ENCODE measurements around the gene SCG2. TPM values are rescaled to one million over a fixed set of nuclear protein-coding genes. Genes with fewer than 3 reads are reported as not detected.
A peak's percentile ranks its signal among the peaks of the same experiment; 100 is the strongest.

The SCG2 gene
- polyA plus RNA-seq, 1 donor = 82.8 TPM

GRCh38 chr2:223613017-223613950 is 11.1 kb upstream of the SCG2 start:
- Histone ChIP-seq H3K4me3 (ENCODE audit: low read length) (no peak overlapping the region), H3K27me3 (ENCODE audit: control insufficient read depth, insufficient read depth, low read length) (peaks cover 26% of the 10 kb centered on the region), H3K27ac (ENCODE audit: low read length) (peak overlapping the region; percentile 31), H3K9me3 (ENCODE audit: control insufficient read depth, low read depth, low read length) (no peaks in the 10 kb centered on the region), H3K36me3 (ENCODE audit: control insufficient read depth, insufficient read depth, low read length) (no peaks in the 10 kb centered on the region), H3K4me1 (ENCODE audit: control insufficient read depth, insufficient read depth, low read length) (no peaks in the 10 kb centered on the region)
- DNase-seq = peak; percentile 24 to 60
- 38% methylated on average over 2 of the region's 35 CpGs for WGBS (ENCODE audit: insufficient coverage, low lambda C conversion rate)

DNA sequence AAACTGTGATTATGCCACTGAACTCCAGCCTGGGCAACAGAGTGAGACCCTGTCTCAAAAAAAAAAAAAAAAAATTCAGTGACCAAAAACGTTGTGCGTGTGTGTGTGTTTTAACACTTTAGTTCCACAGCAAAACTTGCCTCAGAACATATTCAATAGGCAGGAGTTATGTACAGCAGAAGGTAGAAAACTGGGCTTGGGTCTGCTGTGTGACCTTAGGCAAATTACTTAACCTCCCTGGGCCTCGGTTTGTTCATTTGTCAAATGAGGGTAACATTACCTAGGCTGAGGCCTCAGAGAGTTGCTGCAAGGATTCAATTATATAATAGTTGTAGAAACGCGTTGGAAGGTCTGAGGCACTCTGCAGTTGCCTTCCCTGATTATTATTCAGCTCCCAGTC is 10.3 kb upstream of the SCG2 start:
- Histone ChIP-seq H3K4me3 (ENCODE audit: low read length) (no peak overlapping the region), H3K4me1 (ENCODE audit: control insufficient read depth, insufficient read depth, low read length) (no peaks in the 10 kb centered on the region), H3K36me3 (ENCODE audit: control insufficient read depth, insufficient read depth, low read length) (no peaks in the 10 kb centered on the region), H3K27me3 (ENCODE audit: control insufficient read depth, insufficient read depth, low read length) (peaks cover 24% of the 10 kb centered on the region), H3K27ac (ENCODE audit: low read length) (peak overlapping the region; percentile 31), H3K9me3 (ENCODE audit: control insufficient read depth, low read depth, low read length) (no peaks in the 10 kb centered on the region)
- DNase-seq = no peak
- no CpG with 5 or more reads among the region's 5 CpGs for whole genome bisulfite sequencing (ENCODE audit: insufficient coverage, low lambda C conversion rate)

- no peak for DNase-seq
- Histone ChIP-seq H3K27ac (ENCODE audit: low read length) (no peak overlapping the region), H3K36me3 (ENCODE audit: control insufficient read depth, insufficient read depth, low read length) (no peaks in the 10 kb centered on the region), H3K4me1 (ENCODE audit: control insufficient read depth, insufficient read depth, low read length) (no peaks in the 10 kb centered on the region), H3K9me3 (ENCODE audit: control insufficient read depth, low read depth, low read length) (no peaks in the 10 kb centered on the region), H3K4me3 (ENCODE audit: low read length) (no peak overlapping the region), H3K27me3 (ENCODE audit: control insufficient read depth, insufficient read depth, low read length) (peaks cover 24% of the 10 kb centered on the region)
- WGBS (ENCODE audit: insufficient coverage, low lambda C conversion rate) = no CpG with 5 or more reads among the region's 2 CpGs
These were observed 8.9 kb upstream of the SCG2 start for GRCh38 chr2:223611061-223611460.

- H3K27ac ChIP-seq (ENCODE audit: low read length) = no peak overlapping the region
- DNase-seq = no peak
- no peak overlapping the region for H3K4me3 ChIP-seq (ENCODE audit: low read length)
- H3K9me3 ChIP-seq (ENCODE audit: control insufficient read depth, low read depth, low read length) = no peaks in the 10 kb centered on the region
- peaks cover under 1% of the 10 kb centered on the region for H3K27me3 ChIP-seq (ENCODE audit: control insufficient read depth, insufficient read depth, low read length)
- H3K4me1 ChIP-seq (ENCODE audit: control insufficient read depth, insufficient read depth, low read length) = no peaks in the 10 kb centered on the region
- 81% methylated on average over 3 of the region's 5 CpGs for WGBS (ENCODE audit: insufficient coverage, low lambda C conversion rate)
- no peaks in the 10 kb centered on the region for H3K36me3 ChIP-seq (ENCODE audit: control insufficient read depth, insufficient read depth, low read length)
These were observed 5.3 kb upstream of the SCG2 start for GRCh38 chr2:223607476-223607875.

DNA sequence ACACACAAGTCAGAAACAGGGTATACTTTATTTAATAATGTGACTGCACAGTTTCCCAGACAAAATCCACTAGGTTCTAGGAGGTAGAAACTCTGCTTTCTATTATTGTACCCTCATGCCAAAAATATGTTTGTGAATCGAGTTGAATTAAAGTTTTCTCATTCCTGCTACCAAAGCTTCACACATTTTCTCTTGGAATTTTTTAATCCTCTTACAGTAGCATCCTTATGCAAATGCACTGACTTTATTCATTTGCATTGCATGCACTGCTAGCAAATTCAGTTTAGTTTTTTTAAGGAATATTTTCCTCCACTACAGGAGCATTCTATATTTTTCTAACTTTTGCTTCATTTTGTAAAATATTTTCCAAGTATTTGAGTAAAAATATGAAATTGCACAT is 4.8 kb upstream of the SCG2 start:
- no peak for DNase-seq
- 50% methylated on average over 1 of the region's 1 CpG for WGBS (ENCODE audit: insufficient coverage, low lambda C conversion rate)
- no peaks in the 10 kb centered on the region for H3K36me3 ChIP-seq (ENCODE audit: control insufficient read depth, insufficient read depth, low read length)
- no peaks in the 10 kb centered on the region for H3K9me3 ChIP-seq (ENCODE audit: control insufficient read depth, low read depth, low read length)
- H3K4me1 ChIP-seq (ENCODE audit: control insufficient read depth, insufficient read depth, low read length) = no peaks in the 10 kb centered on the region
- no peaks in the 10 kb centered on the region for H3K27me3 ChIP-seq (ENCODE audit: control insufficient read depth, insufficient read depth, low read length)
- H3K27ac ChIP-seq (ENCODE audit: low read length) = no peak overlapping the region
- no peak overlapping the region for H3K4me3 ChIP-seq (ENCODE audit: low read length)

DNA sequence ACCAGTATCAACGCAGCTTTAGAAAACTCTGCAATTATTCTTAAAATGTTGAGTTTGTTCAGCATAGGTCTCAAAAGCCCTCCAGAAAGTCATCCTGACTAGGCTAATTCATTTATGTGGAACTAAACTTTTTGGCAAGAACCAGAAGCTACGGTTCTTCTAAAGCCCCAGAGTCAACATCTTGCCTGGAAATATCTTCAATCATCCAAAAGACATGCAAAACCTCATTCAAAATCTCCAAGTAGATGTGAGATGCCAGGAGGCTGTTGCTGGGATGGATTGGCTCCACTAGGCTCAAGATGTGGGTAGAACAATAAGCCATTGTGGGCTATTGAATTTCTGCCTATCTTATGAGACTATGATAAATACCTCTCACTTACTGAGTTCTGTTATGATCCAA is 2.1 kb upstream of the SCG2 start:
- Histone ChIP-seq H3K9me3 (ENCODE audit: control insufficient read depth, low read depth, low read length) (no peaks in the 10 kb centered on the region), H3K4me1 (ENCODE audit: control insufficient read depth, insufficient read depth, low read length) (no peaks in the 10 kb centered on the region), H3K27me3 (ENCODE audit: control insufficient read depth, insufficient read depth, low read length) (no peaks in the 10 kb centered on the region), H3K36me3 (ENCODE audit: control insufficient read depth, insufficient read depth, low read length) (no peaks in the 10 kb centered on the region), H3K4me3 (ENCODE audit: low read length) (no peak overlapping the region), H3K27ac (ENCODE audit: low read length) (no peak overlapping the region)
- no CpG with 5 or more reads among the region's 2 CpGs for WGBS (ENCODE audit: insufficient coverage, low lambda C conversion rate)
- DNase-seq = no peak

DNA sequence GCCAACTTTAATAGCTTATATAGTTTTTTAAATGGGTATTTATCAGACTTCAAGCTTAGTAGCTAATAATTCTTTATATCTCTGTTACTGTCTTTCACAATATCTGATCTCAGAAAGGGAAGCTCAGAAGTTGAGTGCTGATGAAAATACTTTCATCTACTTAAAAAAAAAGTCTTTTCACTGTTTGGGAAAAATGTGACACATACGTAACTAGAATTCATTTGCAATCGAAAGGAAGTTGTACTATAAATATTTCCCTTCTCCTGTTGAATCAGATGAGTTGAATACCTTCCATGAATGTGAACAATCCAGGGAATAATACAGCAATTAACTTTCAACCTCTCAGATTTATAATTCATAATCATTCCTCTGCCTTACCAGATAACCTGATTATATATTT is 811 bp upstream of the SCG2 start:
- Histone ChIP-seq H3K4me3 (ENCODE audit: low read length) (no peak overlapping the region), H3K27ac (ENCODE audit: low read length) (no peak overlapping the region), H3K9me3 (ENCODE audit: control insufficient read depth, low read depth, low read length) (no peaks in the 10 kb centered on the region), H3K36me3 (ENCODE audit: control insufficient read depth, insufficient read depth, low read length) (no peaks in the 10 kb centered on the region), H3K27me3 (ENCODE audit: control insufficient read depth, insufficient read depth, low read length) (no peaks in the 10 kb centered on the region), H3K4me1 (ENCODE audit: control insufficient read depth, insufficient read depth, low read length) (no peaks in the 10 kb centered on the region)
- no peak for DNase-seq
- WGBS (ENCODE audit: insufficient coverage, low lambda C conversion rate) = 100% methylated on average over 1 of the region's 2 CpGs

DNA sequence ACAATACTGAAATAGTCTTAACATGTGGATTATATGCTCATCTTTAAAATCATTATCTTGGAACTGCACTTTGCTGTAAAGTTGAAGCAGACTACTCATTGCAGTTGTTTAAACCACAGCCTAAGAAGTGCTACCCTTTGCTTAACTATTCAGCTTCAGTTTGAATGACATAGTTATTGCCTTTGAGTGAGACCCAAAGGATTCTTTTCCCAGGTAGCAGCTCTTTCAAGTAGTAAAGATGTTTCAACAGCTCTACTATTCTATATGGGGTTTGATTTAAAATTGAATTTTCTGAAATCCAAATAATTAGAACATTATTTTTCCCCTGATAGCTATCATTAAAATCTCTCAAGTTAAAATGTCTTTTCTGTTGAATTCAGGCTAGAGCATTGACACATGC is 1.1 kb downstream of the SCG2 start:
- no peaks in the 10 kb centered on the region for H3K36me3 ChIP-seq (ENCODE audit: control insufficient read depth, insufficient read depth, low read length)
- H3K27ac ChIP-seq (ENCODE audit: low read length) = no peak overlapping the region
- no peaks in the 10 kb centered on the region for H3K9me3 ChIP-seq (ENCODE audit: control insufficient read depth, low read depth, low read length)
- no peak for DNase-seq
- H3K4me3 ChIP-seq (ENCODE audit: low read length) = no peak overlapping the region
- no peaks in the 10 kb centered on the region for H3K4me1 ChIP-seq (ENCODE audit: control insufficient read depth, insufficient read depth, low read length)
- H3K27me3 ChIP-seq (ENCODE audit: control insufficient read depth, insufficient read depth, low read length) = no peaks in the 10 kb centered on the region

- Histone ChIP-seq H3K27ac (ENCODE audit: low read length) (no peak overlapping the region), H3K27me3 (ENCODE audit: control insufficient read depth, insufficient read depth, low read length) (no peaks in the 10 kb centered on the region), H3K36me3 (ENCODE audit: control insufficient read depth, insufficient read depth, low read length) (no peaks in the 10 kb centered on the region), H3K4me1 (ENCODE audit: control insufficient read depth, insufficient read depth, low read length) (no peaks in the 10 kb centered on the region), H3K4me3 (ENCODE audit: low read length) (no peak overlapping the region), H3K9me3 (ENCODE audit: control insufficient read depth, low read depth, low read length) (no peaks in the 10 kb centered on the region)
- no peak for DNase-seq
- WGBS (ENCODE audit: insufficient coverage, low lambda C conversion rate) = 71% methylated on average over 2 of the region's 6 CpGs
These were observed 2.4 kb downstream of the SCG2 start for GRCh38 chr2:223599640-223600380.

- Histone ChIP-seq H3K9me3 (ENCODE audit: control insufficient read depth, low read depth, low read length) (no peaks in the 10 kb centered on the region), H3K4me1 (ENCODE audit: control insufficient read depth, insufficient read depth, low read length) (no peaks in the 10 kb centered on the region), H3K36me3 (ENCODE audit: control insufficient read depth, insufficient read depth, low read length) (no peaks in the 10 kb centered on the region), H3K27me3 (ENCODE audit: control insufficient read depth, insufficient read depth, low read length) (no peaks in the 10 kb centered on the region), H3K4me3 (ENCODE audit: low read length) (no peak overlapping the region), H3K27ac (ENCODE audit: low read length) (no peak overlapping the region)
- no peak for DNase-seq
- 100% methylated on average over 1 of the region's 2 CpGs for WGBS (ENCODE audit: insufficient coverage, low lambda C conversion rate)
These were observed 3.0 kb downstream of the SCG2 start for GRCh38 chr2:223598994-223599639.

Data from large intestine (tissue), 3 donors.